KMS-11 (cell line): ENCODE measurements around the gene CHORDC1.

Source experiments
- H2AFZ ChIP-seq: fragments of 200-600 bp; sonication (generic); 2 replicates; pipeline ENCODE4 v1.6.1; 2016; ENCODE audit warnings: antibody characterized with exemption, mixed run types, low read depth
- H3K27ac ChIP-seq: fragments of 200-600 bp; sonication (generic); 2 replicates; pipeline ENCODE4 v1.6.1; 2016; ENCODE audit warnings: mild to moderate bottlenecking, mixed run types
- H3K27me3 ChIP-seq: fragments of 200-600 bp; sonication (generic); 2 replicates; pipeline ENCODE4 v1.6.1; 2017; ENCODE audit warnings: mild to moderate bottlenecking, low read depth, mixed run types, moderate library complexity; ENCODE audit not compliant: insufficient read depth
- H3K36me3 ChIP-seq: fragments of 200-600 bp; sonication (generic); 2 replicates; pipeline ENCODE4 v1.6.1; 2017; ENCODE audit warnings: mild to moderate bottlenecking, mixed run types; ENCODE audit not compliant: insufficient read depth
- H3K4me1 ChIP-seq: fragments of 200-600 bp; sonication (generic); 2 replicates; pipeline ENCODE4 v1.6.1; 2016; ENCODE audit warnings: mild to moderate bottlenecking, low read depth, mixed run types; ENCODE audit not compliant: poor library complexity, severe bottlenecking
- H3K4me2 ChIP-seq: fragments of 200-600 bp; sonication (generic); 2 replicates; pipeline ENCODE4 v1.7.0; 2016; ENCODE audit warnings: mild to moderate bottlenecking, mixed run types
- H3K4me3 ChIP-seq: fragments of 200-600 bp; sonication (generic); IDR thresholded peaks from 2 replicates; pipeline ENCODE4 v1.6.1; 2017; ENCODE audit warnings: low read depth, low read length, mixed read lengths; ENCODE audit not compliant: insufficient read depth
- H3K79me2 ChIP-seq: fragments of 200-600 bp; sonication (generic); 2 replicates; pipeline ENCODE4 v1.6.1; 2016; ENCODE audit warnings: low read depth, mixed run types; ENCODE audit not compliant: insufficient read depth
- H3K9ac ChIP-seq: fragments of 200-600 bp; sonication (generic); 2 replicates; pipeline ENCODE4 v1.6.1; 2016; ENCODE audit warnings: mild to moderate bottlenecking, mixed run types
- H4K20me1 ChIP-seq: fragments of 200-600 bp; sonication (generic); 2 replicates; pipeline ENCODE4 v1.6.1; 2016; ENCODE audit warnings: mild to moderate bottlenecking, mixed run types; ENCODE audit not compliant: insufficient read depth
- TF ChIP-seq, protein P1 (sequence below): fragments of 200-600 bp; sonication (generic); conservative IDR thresholded peaks from 2 replicates; pipeline ENCODE4 v1.6.1; 2017; ENCODE audit warnings: low read depth, mild to moderate bottlenecking, antibody characterized with exemption, low read length, moderate library complexity, mixed read lengths

Gene CHORDC1

DNA sequence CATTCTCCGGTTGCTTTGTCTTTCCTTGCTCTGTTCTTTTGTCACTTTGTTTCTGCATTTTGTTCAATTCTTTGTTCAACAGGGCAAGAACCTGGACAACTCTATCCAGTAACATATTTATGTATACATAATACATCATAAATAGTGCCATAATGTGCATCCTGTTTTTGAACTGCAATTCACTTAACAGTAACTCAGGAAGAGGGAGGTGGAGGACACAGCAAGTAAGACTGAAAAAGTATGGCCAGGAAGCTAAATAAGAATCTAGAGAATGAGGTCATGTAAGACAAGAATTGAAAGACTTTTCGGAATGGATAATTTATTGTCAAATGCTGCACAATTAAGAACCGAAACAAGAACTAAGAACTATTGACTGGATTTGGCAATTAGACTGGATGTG lies 29.2 kb upstream of the CHORDC1 start:
- H2AFZ ChIP-seq: no peak overlapping the region
- no peaks in the 10 kb centered on the region for H3K79me2 ChIP-seq
- no peak overlapping the region for H3K9ac ChIP-seq
- no peaks in the 10 kb centered on the region for H3K4me1 ChIP-seq
- H3K4me2 ChIP-seq: no peak overlapping the region
- no peak overlapping the region for H3K4me3 ChIP-seq
- no peaks in the 10 kb centered on the region for H4K20me1 ChIP-seq
- H3K36me3 ChIP-seq: no peaks in the 10 kb centered on the region
- H3K27ac ChIP-seq: no peak overlapping the region
- TF ChIP-seq, protein P1, sequence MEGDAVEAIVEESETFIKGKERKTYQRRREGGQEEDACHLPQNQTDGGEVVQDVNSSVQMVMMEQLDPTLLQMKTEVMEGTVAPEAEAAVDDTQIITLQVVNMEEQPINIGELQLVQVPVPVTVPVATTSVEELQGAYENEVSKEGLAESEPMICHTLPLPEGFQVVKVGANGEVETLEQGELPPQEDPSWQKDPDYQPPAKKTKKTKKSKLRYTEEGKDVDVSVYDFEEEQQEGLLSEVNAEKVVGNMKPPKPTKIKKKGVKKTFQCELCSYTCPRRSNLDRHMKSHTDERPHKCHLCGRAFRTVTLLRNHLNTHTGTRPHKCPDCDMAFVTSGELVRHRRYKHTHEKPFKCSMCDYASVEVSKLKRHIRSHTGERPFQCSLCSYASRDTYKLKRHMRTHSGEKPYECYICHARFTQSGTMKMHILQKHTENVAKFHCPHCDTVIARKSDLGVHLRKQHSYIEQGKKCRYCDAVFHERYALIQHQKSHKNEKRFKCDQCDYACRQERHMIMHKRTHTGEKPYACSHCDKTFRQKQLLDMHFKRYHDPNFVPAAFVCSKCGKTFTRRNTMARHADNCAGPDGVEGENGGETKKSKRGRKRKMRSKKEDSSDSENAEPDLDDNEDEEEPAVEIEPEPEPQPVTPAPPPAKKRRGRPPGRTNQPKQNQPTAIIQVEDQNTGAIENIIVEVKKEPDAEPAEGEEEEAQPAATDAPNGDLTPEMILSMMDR: no peak
- H3K27me3 ChIP-seq: no peaks in the 10 kb centered on the region

DNA sequence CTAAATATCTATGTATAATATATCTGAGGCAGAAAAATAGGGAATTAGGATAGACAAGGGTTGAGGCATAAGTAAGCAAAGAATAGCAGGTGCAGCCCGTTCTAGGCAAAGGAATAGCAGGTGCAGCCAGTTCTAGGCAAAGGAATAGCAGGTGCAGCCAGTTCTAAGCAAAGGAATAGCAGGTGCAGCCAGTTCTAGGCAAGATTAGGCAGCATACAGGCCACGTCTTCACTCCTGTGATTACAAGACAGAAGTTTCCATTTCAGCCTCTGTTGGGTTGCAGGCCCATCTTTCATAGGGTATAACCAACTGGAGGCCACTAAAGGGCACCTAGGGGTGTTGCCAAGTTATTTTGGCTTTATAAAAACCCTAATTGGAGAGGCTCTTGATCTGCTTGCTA lies 28.8 kb upstream of the CHORDC1 start:
- TF ChIP-seq, protein P1: no peak
- Histone ChIP-seq H2AFZ (no peak overlapping the region), H3K36me3 (no peaks in the 10 kb centered on the region), H3K79me2 (no peaks in the 10 kb centered on the region), H3K27me3 (no peaks in the 10 kb centered on the region), H3K4me3 (no peak overlapping the region), H3K9ac (no peak overlapping the region), H3K4me2 (no peak overlapping the region), H3K4me1 (no peaks in the 10 kb centered on the region), H3K27ac (no peak overlapping the region), H4K20me1 (no peaks in the 10 kb centered on the region)

DNA sequence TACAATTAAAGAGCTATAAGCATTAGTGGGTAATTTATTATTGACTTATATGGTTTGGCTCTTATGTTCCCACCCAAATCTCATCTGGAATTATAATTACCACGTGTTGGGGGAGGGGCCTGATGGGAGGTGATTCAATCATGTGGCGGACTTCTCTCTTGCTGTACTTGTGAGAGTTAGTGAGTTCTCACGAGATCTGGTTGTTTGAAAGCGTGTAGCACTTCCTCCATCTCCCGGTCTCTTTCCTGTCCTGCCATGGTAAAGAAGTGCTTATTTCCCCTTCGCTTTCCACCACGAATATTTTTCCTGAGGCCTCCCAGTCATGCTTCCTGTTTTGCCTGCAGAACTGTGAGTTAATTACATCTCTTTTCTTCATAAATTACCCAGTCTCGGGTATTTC lies 28.1 kb upstream of the CHORDC1 start:
- Histone ChIP-seq H3K79me2 (no peaks in the 10 kb centered on the region), H3K4me2 (no peak overlapping the region), H2AFZ (no peak overlapping the region), H3K4me3 (no peak overlapping the region), H3K9ac (no peak overlapping the region), H3K27ac (no peak overlapping the region), H3K36me3 (no peaks in the 10 kb centered on the region), H4K20me1 (no peaks in the 10 kb centered on the region), H3K4me1 (no peaks in the 10 kb centered on the region), H3K27me3 (no peaks in the 10 kb centered on the region)
- TF ChIP-seq, protein P1: no peak

DNA sequence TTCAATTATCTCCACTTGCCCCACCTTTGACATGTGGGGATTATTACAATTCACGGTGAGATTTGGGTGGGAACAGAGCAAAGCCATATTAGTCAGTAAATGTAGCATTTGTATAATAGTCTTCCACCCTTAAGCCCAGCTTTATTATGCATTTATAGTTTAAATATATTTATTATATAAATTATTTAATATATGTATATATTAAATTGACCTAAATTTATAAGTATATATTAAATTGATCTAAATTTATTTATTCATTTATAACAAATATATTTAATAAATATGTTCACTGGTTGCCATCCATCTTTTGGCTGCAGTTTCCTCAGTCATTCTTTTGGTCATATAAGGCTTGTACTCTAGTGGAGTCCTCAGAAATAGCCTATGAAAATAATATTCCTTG lies 23.6 kb upstream of the CHORDC1 start:
- Histone ChIP-seq H3K4me1 (no peaks in the 10 kb centered on the region), H3K4me2 (no peak overlapping the region), H3K79me2 (no peaks in the 10 kb centered on the region), H3K27ac (no peak overlapping the region), H4K20me1 (no peaks in the 10 kb centered on the region), H3K9ac (no peak overlapping the region), H2AFZ (no peak overlapping the region), H3K27me3 (no peaks in the 10 kb centered on the region), H3K4me3 (no peak overlapping the region), H3K36me3 (no peaks in the 10 kb centered on the region)
- TF ChIP-seq, protein P1: no peak

DNA sequence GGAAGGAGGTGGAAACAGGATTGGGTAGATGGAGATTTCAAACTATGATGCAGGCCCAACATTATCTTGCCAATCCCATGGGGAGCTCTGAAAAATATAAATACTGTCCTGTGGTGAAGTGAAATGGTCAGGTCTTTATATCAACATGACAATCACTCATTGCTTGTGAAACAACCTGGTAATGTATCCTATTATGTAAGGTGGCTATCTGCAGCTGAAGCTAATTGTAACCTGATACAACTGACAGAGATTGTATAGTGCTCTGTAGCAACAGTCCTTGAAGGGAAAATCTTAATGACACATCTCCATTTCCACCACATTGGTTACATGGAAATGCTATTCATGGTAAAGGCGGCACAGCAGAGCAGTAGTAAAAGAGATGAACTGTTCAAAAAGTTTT lies 20.7 kb upstream of the CHORDC1 start:
- H3K4me1 ChIP-seq: no peaks in the 10 kb centered on the region
- no peaks in the 10 kb centered on the region for H3K27me3 ChIP-seq
- H4K20me1 ChIP-seq: no peaks in the 10 kb centered on the region
- H3K27ac ChIP-seq: no peak overlapping the region
- H3K36me3 ChIP-seq: no peaks in the 10 kb centered on the region
- no peak overlapping the region for H2AFZ ChIP-seq
- H3K79me2 ChIP-seq: no peaks in the 10 kb centered on the region
- H3K9ac ChIP-seq: no peak overlapping the region
- no peak overlapping the region for H3K4me2 ChIP-seq
- H3K4me3 ChIP-seq: no peak overlapping the region
- TF ChIP-seq, protein P1: no peak
